ENCODE data around the gene NAV2. TPM values are rescaled to one million over a fixed set of nuclear protein-coding genes. Genes with fewer than 3 reads are reported as not detected.

Gene NAV2
- total RNA-seq, 1 experiment from 2014 or later: 2.1 TPM

- Histone ChIP-seq H3K79me2 (ENCODE audit: insufficient read depth, low read length) (no peaks in the 10 kb centered on the region), H3K9me2 (ENCODE audit: insufficient read depth) (no peaks in the 10 kb centered on the region), H3K4me2 (ENCODE audit: low read length) (no peak overlapping the region), H3K4me1 (ENCODE audit: control insufficient read depth in 1 of 2, insufficient read depth in 2 of 2, low read length in 2 of 2) (no peaks in the 10 kb centered on the region), H3K9me3 (ENCODE audit: control insufficient read depth in 1 of 2, insufficient read depth in 1 of 2, low read depth in 1 of 2, low read length in 2 of 2) (no peaks in the 10 kb centered on the region), H3K4me3 (replicated peaks in 1 of 2; ENCODE audit: low read depth in 1 of 2, low read length in 2 of 2) (no peak overlapping the region), H3K27me3 (ENCODE audit: insufficient read depth, low read length) (no peaks in the 10 kb centered on the region), H3K36me3 (ENCODE audit: control insufficient read depth in 1 of 2, insufficient read depth in 2 of 2, low read length in 2 of 2) (no peaks in the 10 kb centered on the region), H3K9ac (ENCODE audit: low read length) (no peak overlapping the region), H3K27ac (ENCODE audit: low read depth, low read length) (no peak overlapping the region), H2AFZ (ENCODE audit: low read depth, low read length, poor library complexity, severe bottlenecking) (no peak overlapping the region), H4K20me1 (ENCODE audit: insufficient read depth) (no peaks in the 10 kb centered on the region)
- no TSS peak for BruUV-seq (replicated peaks)
- no peak for DNase-seq (ENCODE audit: low read depth, low spot score)
- RAD21 ChIA-PET (ENCODE audit: low non-redundant PET in 1 of 2, low total read pairs in 2 of 2, uncharacterized antibody in 2 of 2, unreplicated experiment in 2 of 2): no interaction called here
- CTCF ChIA-PET: interaction anchor here (1.6 kb wide), 1 partner anchor 198 kb away, joined by 6 read pairs; no protein-coding TSS in a partner anchor
- POLR2A ChIA-PET: no interaction called here
- TF ChIP-seq SRF (IDR thresholded peaks at IDR 0.05; ENCODE audit: low read depth) (no peak), POLR2AphosphoS5 (IDR thresholded peaks at IDR 0.05; ENCODE audit: low read depth, low read length) (no peak), ZFX (IDR thresholded peaks at IDR 0.05) (no peak), ZNF274 (IDR thresholded peaks at IDR 0.05; ENCODE audit: low read depth, low read length) (no peak), JUND (IDR thresholded peaks at IDR 0.05) (no peak), EZH2phosphoT487 (IDR thresholded peaks at IDR 0.05; ENCODE audit: borderline replicate concordance) (no peak), MAX (IDR thresholded peaks at IDR 0.05) (no peak)
- intact Hi-C loops (cut with micrococcal nuclease): no loop called here
- ATAC-seq: no peak
These were observed 221.3 kb downstream of the NAV2 start for GRCh38 chr11:19933801-19934488.

DNA sequence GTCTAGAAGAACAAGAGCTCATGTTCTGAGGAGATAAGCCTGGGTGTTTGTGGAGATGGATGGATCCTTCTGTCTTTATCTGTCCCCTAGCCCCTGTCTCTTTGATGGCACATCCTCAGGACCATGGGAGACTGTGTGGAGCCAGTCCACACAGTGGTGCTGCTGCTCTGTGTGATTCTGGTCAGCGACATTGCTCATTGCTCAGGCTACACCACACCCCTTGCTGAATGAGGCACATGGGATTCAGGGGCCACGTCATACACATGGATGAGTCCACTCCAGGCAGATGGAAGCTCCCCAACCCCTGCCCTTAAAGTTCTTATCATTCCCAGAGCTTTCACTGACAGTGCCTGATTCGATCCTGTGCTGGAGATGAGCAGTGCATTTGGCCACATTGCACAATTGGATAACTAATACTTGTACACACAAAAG lies 222.2 kb downstream of the NAV2 start:
- H3K36me3 ChIP-seq (ENCODE audit: control insufficient read depth in 1 of 2, insufficient read depth in 2 of 2, low read length in 2 of 2): no peaks in the 10 kb centered on the region
- RAD21 ChIA-PET (ENCODE audit: low non-redundant PET in 1 of 2, low total read pairs in 2 of 2, uncharacterized antibody in 2 of 2, unreplicated experiment in 2 of 2): no interaction called here
- no peak overlapping the region for H3K4me2 ChIP-seq (ENCODE audit: low read length)
- H3K9ac ChIP-seq (ENCODE audit: low read length): no peak overlapping the region
- DNase-seq (ENCODE audit: low read depth, low spot score) (no peak), ATAC-seq (no peak)
- H3K79me2 ChIP-seq (ENCODE audit: insufficient read depth, low read length): no peaks in the 10 kb centered on the region
- BruUV-seq (replicated peaks): no TSS peak
- H2AFZ ChIP-seq (ENCODE audit: low read depth, low read length, poor library complexity, severe bottlenecking): no peak overlapping the region
- H3K4me3 ChIP-seq (replicated peaks in 1 of 2; ENCODE audit: low read depth in 1 of 2, low read length in 2 of 2): no peak overlapping the region
- POLR2A ChIA-PET: no interaction called here
- intact Hi-C loops (cut with micrococcal nuclease): loop anchor here (5.0 kb wide), 1 partner anchor 177 kb away; no protein-coding TSS in a partner anchor
- no peaks in the 10 kb centered on the region for H3K9me2 ChIP-seq (ENCODE audit: insufficient read depth)
- no peaks in the 10 kb centered on the region for H4K20me1 ChIP-seq (ENCODE audit: insufficient read depth)
- CTCF ChIA-PET: interaction anchor here (1.6 kb wide), 1 partner anchor 197 kb away, joined by 6 read pairs; no protein-coding TSS in a partner anchor
- H3K9me3 ChIP-seq (ENCODE audit: control insufficient read depth in 1 of 2, insufficient read depth in 1 of 2, low read depth in 1 of 2, low read length in 2 of 2): no peaks in the 10 kb centered on the region
- no peaks in the 10 kb centered on the region for H3K27me3 ChIP-seq (ENCODE audit: insufficient read depth, low read length)
- no peaks in the 10 kb centered on the region for H3K4me1 ChIP-seq (ENCODE audit: control insufficient read depth in 1 of 2, insufficient read depth in 2 of 2, low read length in 2 of 2)
- H3K27ac ChIP-seq (ENCODE audit: low read depth, low read length): no peak overlapping the region
- TF ChIP-seq SIN3A (IDR thresholded peaks at IDR 0.05; ENCODE audit: low read depth) (no peak), SP1 (IDR thresholded peaks at IDR 0.05; ENCODE audit: low read depth) (no peak), CBX3 (IDR thresholded peaks at IDR 0.05; ENCODE audit: low read depth) (no peak), JUND (IDR thresholded peaks at IDR 0.05) (no peak), POLR2AphosphoS5 (IDR thresholded peaks at IDR 0.05; ENCODE audit: low read depth, low read length) (no peak), POLR2A (IDR thresholded peaks at IDR 0.05; ENCODE audit: borderline replicate concordance, extremely low read depth, insufficient read depth, insufficient read length) (no peak), EGR1 (IDR thresholded peaks at IDR 0.05; ENCODE audit: low read depth) (no peak), RAD21 (IDR thresholded peaks at IDR 0.05; ENCODE audit: low read depth) (no peak)
- TF ChIP-seq, protein P1, sequence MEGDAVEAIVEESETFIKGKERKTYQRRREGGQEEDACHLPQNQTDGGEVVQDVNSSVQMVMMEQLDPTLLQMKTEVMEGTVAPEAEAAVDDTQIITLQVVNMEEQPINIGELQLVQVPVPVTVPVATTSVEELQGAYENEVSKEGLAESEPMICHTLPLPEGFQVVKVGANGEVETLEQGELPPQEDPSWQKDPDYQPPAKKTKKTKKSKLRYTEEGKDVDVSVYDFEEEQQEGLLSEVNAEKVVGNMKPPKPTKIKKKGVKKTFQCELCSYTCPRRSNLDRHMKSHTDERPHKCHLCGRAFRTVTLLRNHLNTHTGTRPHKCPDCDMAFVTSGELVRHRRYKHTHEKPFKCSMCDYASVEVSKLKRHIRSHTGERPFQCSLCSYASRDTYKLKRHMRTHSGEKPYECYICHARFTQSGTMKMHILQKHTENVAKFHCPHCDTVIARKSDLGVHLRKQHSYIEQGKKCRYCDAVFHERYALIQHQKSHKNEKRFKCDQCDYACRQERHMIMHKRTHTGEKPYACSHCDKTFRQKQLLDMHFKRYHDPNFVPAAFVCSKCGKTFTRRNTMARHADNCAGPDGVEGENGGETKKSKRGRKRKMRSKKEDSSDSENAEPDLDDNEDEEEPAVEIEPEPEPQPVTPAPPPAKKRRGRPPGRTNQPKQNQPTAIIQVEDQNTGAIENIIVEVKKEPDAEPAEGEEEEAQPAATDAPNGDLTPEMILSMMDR (IDR thresholded peaks at IDR 0.05 in 2 of 3, conservative IDR thresholded peaks at IDR 0.05 in 1 of 3; ENCODE audit: borderline replicate concordance in 1 of 3, insufficient read depth in 1 of 3, low read depth in 2 of 3, low read length in 2 of 3): no peak

Data from HCT116 (cell line).